Activated CD4-positive, alpha-beta memory T cell treated with anti-CD3 and anti-CD28 coated beads for 36 hours (primary cell): ENCODE measurements around the gene IGFL4. TPM values are rescaled to one million over a fixed set of nuclear protein-coding genes. Genes with fewer than 3 reads are reported as not detected.
A peak's percentile ranks its signal among the peaks of the same experiment; 100 is the strongest.
"Not testable (repeated sequence)": the region's sequence is repeated elsewhere in the genome, so short reads cannot be mapped to it uniquely, and the experiment has no call there.

Experiments
- CTCF ChIA-PET: fragments of 350-600 bp; sonication (Branson Sonifier 250); formaldehyde crosslinking; loops from one replicate; lab custom pipeline; 2021; ENCODE audit warnings: antibody characterized with exemption, inconsistent platforms; lab: Charles Lee
- POLR2A ChIA-PET: fragments of 350-600 bp; sonication (Branson Sonifier 250); formaldehyde crosslinking; loops from one replicate; lab custom pipeline; 2021; ENCODE audit warnings: antibody characterized with exemption; lab: Charles Lee
- DNase-seq: peaks from one replicate; pipeline ENCODE4 v3.0.0-alpha.2; 2020
- H3K27ac Mint-ChIP-seq: one replicate; pipeline ENCODE4 v1.8.0; 2021; ENCODE audit warnings: mixed read lengths
- H3K27me3 Mint-ChIP-seq: one replicate; pipeline ENCODE4 v1.8.0; 2021; ENCODE audit warnings: mixed read lengths
- H3K36me3 Mint-ChIP-seq: one replicate; pipeline ENCODE4 v1.8.0; 2021; ENCODE audit warnings: mixed read lengths
- H3K4me1 Mint-ChIP-seq: one replicate; pipeline ENCODE4 v1.8.0; 2021; ENCODE audit warnings: low read depth, mixed read lengths
- H3K4me3 Mint-ChIP-seq: one replicate; pipeline ENCODE4 v1.8.0; 2021; ENCODE audit warnings: mild to moderate bottlenecking, mixed read lengths
- H3K9me3 Mint-ChIP-seq: one replicate; pipeline ENCODE4 v1.8.0; 2021; ENCODE audit warnings: mixed read lengths
- intact Hi-C: fragments of 100-400 bp; cut with micrococcal nuclease; formaldehyde crosslinking; loops from one replicate; pipeline ENCODE4 v1.15.1; 2023
- total RNA-seq, 2 experiments: library from RNA; stranded (reverse); gene quantifications; one replicate each; pipeline ENCODE4 v1.2.3, GENCODE V29; 2021

The IGFL4 gene
- not detected for total RNA-seq

GRCh38 chr19:46040952-46041500 lies at the start of gene IGFL4:
Gene IGFL4 (minus strand): TSS chr19:46041002. CDS start chr19:46040962, 40 bp downstream.
- POLR2A ChIA-PET, result no interaction called here
- CTCF ChIA-PET, result interaction anchor here (1.0 to 3.0 kb wide), 3 partner anchors 12 to 240 kb away, joined by 3 to 17 read pairs (median 3); no protein-coding TSS in a partner anchor
- no peak for DNase-seq
- Mint-ChIP-seq H3K9me3 (peaks cover 4% of the 10 kb centered on the region), H3K4me3 (no peak within 1 kb of the TSS), H3K36me3 (peaks cover 2% of the 10 kb centered on the region), H3K27ac (no peak within 1 kb of the TSS), H3K27me3 (peaks cover 47% of the 10 kb centered on the region), H3K4me1 (peaks cover 3% of the 10 kb centered on the region)
- intact Hi-C loops, result no loop called here

- peaks cover 33% of the 10 kb centered on the region for H3K27me3 Mint-ChIP-seq
- H3K27ac Mint-ChIP-seq, result no peak overlapping the region
- intact Hi-C loops, result no loop called here
- DNase-seq, result no peak
- ChIA-PET CTCF (interaction anchor here (1.0 kb wide), 1 partner anchor 95 kb away, joined by 3 read pairs; no protein-coding TSS in a partner anchor), POLR2A (no interaction called here)
- H3K4me3 Mint-ChIP-seq, result no peak overlapping the region
- H3K9me3 Mint-ChIP-seq, result peaks cover 31% of the 10 kb centered on the region
- H3K36me3 Mint-ChIP-seq, result peaks cover 12% of the 10 kb centered on the region
- H3K4me1 Mint-ChIP-seq, result no peaks in the 10 kb centered on the region
Observed at GRCh38 chr19:46090444-46090843, 49.6 kb upstream of the IGFL4 start.

GRCh38 chr19:46089432-46089831 lies 48.6 kb upstream of the IGFL4 start:
- Mint-ChIP-seq H3K36me3 (peaks cover 12% of the 10 kb centered on the region), H3K4me1 (no peaks in the 10 kb centered on the region), H3K27me3 (peaks cover 34% of the 10 kb centered on the region), H3K27ac (no peak overlapping the region), H3K4me3 (no peak overlapping the region), H3K9me3 (peaks cover 41% of the 10 kb centered on the region)
- CTCF ChIA-PET, result interaction anchor here (1.0 kb wide), 1 partner anchor 96 kb away, joined by 3 read pairs; no protein-coding TSS in a partner anchor
- intact Hi-C loops, result no loop called here
- DNase-seq, result no peak
- POLR2A ChIA-PET, result no interaction called here

GRCh38 chr19:46088101-46088500 lies 47.3 kb upstream of the IGFL4 start:
- peaks cover 42% of the 10 kb centered on the region for H3K9me3 Mint-ChIP-seq
- no peaks in the 10 kb centered on the region for H3K4me1 Mint-ChIP-seq
- no peak overlapping the region for H3K27ac Mint-ChIP-seq
- ChIA-PET POLR2A (no interaction called here), CTCF (interaction anchor here (0.9 to 1.3 kb wide), 3 partner anchors 8 to 176 kb away, joined by 3 read pairs; no protein-coding TSS in a partner anchor)
- H3K4me3 Mint-ChIP-seq, result no peak overlapping the region
- DNase-seq, result no peak
- H3K36me3 Mint-ChIP-seq, result peaks cover 12% of the 10 kb centered on the region
- H3K27me3 Mint-ChIP-seq, result peaks cover 33% of the 10 kb centered on the region
- intact Hi-C loops, result no loop called here

DNA sequence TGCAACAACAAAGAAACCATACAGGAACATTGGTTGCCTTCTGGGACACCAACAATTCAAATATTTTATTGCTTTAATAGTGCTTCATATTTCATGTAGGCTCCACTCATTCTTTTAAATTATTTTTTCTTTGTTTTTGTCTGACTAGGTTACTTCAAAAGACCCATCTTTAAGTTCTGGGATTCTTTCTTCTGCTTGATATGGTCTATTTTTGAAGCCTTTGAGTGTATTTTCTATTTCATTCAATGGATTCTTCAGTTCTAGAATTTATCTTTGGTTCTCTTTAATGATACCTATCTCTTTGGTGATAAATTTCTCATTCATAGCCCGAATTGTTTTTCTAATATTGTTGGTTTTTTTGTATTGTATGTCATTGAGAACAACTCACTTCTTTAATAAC lies 45.1 kb upstream of the IGFL4 start:
- H3K4me1 Mint-ChIP-seq, result no peaks in the 10 kb centered on the region
- H3K9me3 Mint-ChIP-seq, result peaks cover 42% of the 10 kb centered on the region
- no peak overlapping the region for H3K27ac Mint-ChIP-seq

DNA sequence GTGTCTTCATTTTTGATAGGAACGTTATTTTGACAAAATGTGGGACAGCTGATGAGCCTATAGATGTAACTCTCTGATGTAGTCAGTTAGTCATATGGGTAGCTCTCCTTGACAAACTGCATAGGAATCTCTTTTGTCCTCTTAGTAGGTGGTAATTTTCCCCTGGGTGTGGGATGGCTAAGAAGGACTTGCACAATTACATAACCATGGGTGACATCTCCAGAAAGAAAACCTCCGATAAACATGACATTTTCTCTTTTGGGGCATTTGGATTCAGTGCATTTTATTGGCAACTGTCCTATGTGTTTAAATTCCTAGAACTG lies 41.9 kb upstream of the IGFL4 start:
- POLR2A ChIA-PET, result no interaction called here
- H3K27me3 Mint-ChIP-seq, result peaks cover 58% of the 10 kb centered on the region

More for the DNA sequence above, 45.1 kb upstream of the IGFL4 start:
- intact Hi-C loops, result no loop called here
- ChIA-PET POLR2A (no interaction called here), CTCF (no interaction called here)
- Mint-ChIP-seq H3K36me3 (peaks cover 12% of the 10 kb centered on the region), H3K4me3 (no peak overlapping the region), H3K27me3 (peaks cover 48% of the 10 kb centered on the region)
- DNase-seq, result no peak

GRCh38 chr19:46081928-46082727 lies 41.3 kb upstream of the IGFL4 start:
- intact Hi-C loops, result loop anchor here (1.0 kb wide), 2 partner anchors 107 to 183 kb away; no protein-coding TSS in a partner anchor
- CTCF ChIA-PET, result interaction anchor here (0.6 to 7.7 kb wide), 8 partner anchors 9 to 188 kb away, joined by 3 to 92 read pairs (median 4); no protein-coding TSS in a partner anchor
- H3K4me1 Mint-ChIP-seq, result peaks cover 3% of the 10 kb centered on the region
- no peak overlapping the region for H3K27ac Mint-ChIP-seq
- no peak overlapping the region for H3K4me3 Mint-ChIP-seq
- H3K27me3 Mint-ChIP-seq, result peaks cover 62% of the 10 kb centered on the region
- peaks cover 25% of the 10 kb centered on the region for H3K9me3 Mint-ChIP-seq
- DNase-seq, result no peak
- POLR2A ChIA-PET, result no interaction called here
- H3K36me3 Mint-ChIP-seq, result peaks cover 6% of the 10 kb centered on the region

More for the DNA sequence above, 41.9 kb upstream of the IGFL4 start:
- Mint-ChIP-seq H3K4me1 (no peaks in the 10 kb centered on the region), H3K4me3 (no peak overlapping the region), H3K9me3 (peaks cover 28% of the 10 kb centered on the region), H3K27ac (no peak overlapping the region), H3K36me3 (peaks cover 6% of the 10 kb centered on the region)
- intact Hi-C loops, result loop anchor here (1.0 kb wide), 2 partner anchors 107 to 183 kb away; no protein-coding TSS in a partner anchor
- CTCF ChIA-PET, result interaction anchor here (0.6 to 7.7 kb wide), 8 partner anchors 31 to 187 kb away, joined by 3 to 92 read pairs (median 4); no protein-coding TSS in a partner anchor
- DNase-seq, result no peak

DNA sequence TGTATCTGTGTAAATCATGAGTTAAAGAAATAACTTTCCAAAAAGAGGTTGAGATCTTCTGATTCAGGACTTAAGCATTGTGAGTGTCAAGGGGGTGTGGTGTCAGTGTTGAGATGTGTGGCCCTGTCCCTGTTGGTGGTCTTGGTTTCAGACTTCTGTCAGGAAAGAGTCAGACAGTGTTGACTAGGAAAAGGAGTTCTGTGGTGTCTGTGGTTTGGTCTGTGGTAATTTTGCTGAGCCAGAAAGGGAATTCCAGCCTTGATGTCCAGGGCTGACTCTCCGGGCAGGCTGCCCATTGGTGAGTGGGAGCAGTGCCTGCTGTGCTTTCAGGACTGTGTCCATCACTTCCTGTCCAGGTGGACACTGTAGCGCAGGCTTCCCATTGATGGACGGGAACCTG lies 39.8 kb upstream of the IGFL4 start:
- no peak overlapping the region for H3K27ac Mint-ChIP-seq
- DNase-seq, result no peak
- intact Hi-C loops, result no loop called here
- H3K4me3 Mint-ChIP-seq, result no peak overlapping the region
- CTCF ChIA-PET, result interaction anchor here (1.1 to 7.7 kb wide), 3 partner anchors 7 to 185 kb away, joined by 3 to 92 read pairs (median 81); no protein-coding TSS in a partner anchor
- peaks cover 14% of the 10 kb centered on the region for H3K9me3 Mint-ChIP-seq
- peaks cover 2% of the 10 kb centered on the region for H3K36me3 Mint-ChIP-seq
- POLR2A ChIA-PET, result no interaction called here
- H3K27me3 Mint-ChIP-seq, result peaks cover 71% of the 10 kb centered on the region
- peaks cover 8% of the 10 kb centered on the region for H3K4me1 Mint-ChIP-seq

DNA sequence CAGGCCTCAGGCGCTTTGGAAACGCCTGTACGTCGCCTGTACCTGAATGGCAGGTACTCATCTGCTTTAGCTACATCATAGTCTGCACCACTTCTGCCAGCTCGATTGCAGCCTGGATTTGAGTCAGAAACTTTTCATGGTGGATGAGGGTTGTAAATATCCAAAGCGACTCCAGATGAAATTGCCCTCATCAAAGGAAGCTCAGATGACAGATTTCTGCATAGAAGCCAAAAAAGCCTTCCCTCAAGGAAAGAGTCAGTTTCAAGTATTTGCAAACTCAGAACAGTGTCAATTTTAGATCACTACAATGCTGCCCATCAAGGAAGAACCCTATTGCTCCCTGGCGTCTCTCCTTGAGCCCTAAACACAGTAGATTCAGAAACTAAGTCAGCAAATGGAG lies 38.8 kb upstream of the IGFL4 start:
- Mint-ChIP-seq H3K36me3 (no peaks in the 10 kb centered on the region), H3K9me3 (peaks cover 4% of the 10 kb centered on the region), H3K4me1 (peaks cover 8% of the 10 kb centered on the region), H3K27me3 (peaks cover 70% of the 10 kb centered on the region), H3K27ac (no peak overlapping the region), H3K4me3 (no peak overlapping the region)
- no peak for DNase-seq
- intact Hi-C loops, result loop anchor here (2.0 kb wide), 1 partner anchor 35 kb away; no protein-coding TSS in a partner anchor
- CTCF ChIA-PET, result interaction anchor here (0.9 to 7.7 kb wide), 5 partner anchors 8 to 186 kb away, joined by 3 to 92 read pairs (median 71); no protein-coding TSS in a partner anchor
- POLR2A ChIA-PET, result no interaction called here

DNA sequence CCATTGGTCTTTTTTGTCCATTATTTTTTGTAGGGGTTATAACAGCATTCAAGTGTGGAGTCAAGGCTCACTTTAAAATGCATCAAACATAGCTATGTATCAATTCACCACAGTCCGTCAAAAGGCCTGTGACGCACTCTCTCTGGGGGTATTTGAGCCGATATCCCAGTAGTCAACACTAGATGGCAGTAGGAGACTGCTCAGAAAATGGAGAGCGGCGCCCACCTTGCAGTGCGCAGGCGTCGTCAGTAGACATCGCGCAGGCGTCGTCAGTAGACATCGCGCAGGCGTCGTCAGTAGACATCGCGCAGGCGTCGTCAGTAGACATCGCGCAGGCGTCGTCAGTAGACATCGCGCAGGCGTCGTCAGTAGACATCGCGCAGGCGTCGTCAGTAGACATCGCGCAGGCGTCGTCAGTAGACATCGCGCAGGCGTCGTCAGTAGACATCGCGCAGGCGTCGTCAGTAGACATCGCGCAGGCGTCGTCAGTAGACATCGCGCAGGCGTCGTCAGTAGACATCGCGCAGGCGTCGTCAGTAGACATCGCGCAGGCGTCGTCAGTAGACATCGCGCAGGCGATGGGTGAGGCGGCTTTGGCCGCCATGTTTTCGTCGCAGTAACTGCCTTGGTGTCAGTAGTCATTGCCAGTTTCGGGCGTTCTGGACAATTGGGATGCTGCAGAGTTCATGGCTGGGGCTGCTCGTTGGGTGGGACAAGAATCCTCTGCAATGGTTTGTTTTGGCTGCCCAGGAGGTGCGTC lies 38.0 kb upstream of the IGFL4 start:
- intact Hi-C loops, result loop anchor here (2.0 kb wide), 1 partner anchor 36 kb away; no protein-coding TSS in a partner anchor
- peak; percentile 35 for DNase-seq
- H3K4me1 Mint-ChIP-seq, H3K27ac Mint-ChIP-seq, H3K9me3 Mint-ChIP-seq, H3K4me3 Mint-ChIP-seq, H3K36me3 Mint-ChIP-seq, POLR2A ChIA-PET: not testable (repeated sequence)
- H3K27me3 Mint-ChIP-seq, result peaks cover 72% of the 10 kb centered on the region
- CTCF ChIA-PET, result interaction anchor here (0.6 to 7.7 kb wide), 21 partner anchors 10 to 433 kb away, joined by 3 to 92 read pairs (median 3); partner anchors contain the start of gene IGFL4

DNA sequence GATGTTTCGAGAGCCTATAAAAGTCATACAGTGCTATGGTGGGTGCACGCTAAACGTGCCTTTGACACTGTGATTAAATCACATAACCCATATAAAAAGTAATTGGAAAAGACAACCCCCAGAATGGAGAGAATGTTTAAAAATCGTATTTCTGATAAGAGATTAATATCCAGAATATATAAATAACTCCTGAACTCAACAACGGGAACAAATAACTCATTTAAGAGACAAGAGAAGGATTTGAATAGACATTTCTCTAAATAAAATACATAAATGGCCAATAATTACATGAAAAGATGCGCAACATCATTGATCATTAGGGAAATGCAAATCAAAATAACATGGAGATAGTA lies 37.0 kb upstream of the IGFL4 start:
- Mint-ChIP-seq H3K9me3 (peaks cover 2% of the 10 kb centered on the region), H3K27ac (no peak overlapping the region), H3K36me3 (no peaks in the 10 kb centered on the region), H3K4me3 (no peak overlapping the region), H3K27me3 (peaks cover 77% of the 10 kb centered on the region), H3K4me1 (peaks cover 8% of the 10 kb centered on the region)
- CTCF ChIA-PET, result interaction anchor here (0.6 to 7.7 kb wide), 20 partner anchors 9 to 202 kb away, joined by 3 to 92 read pairs (median 4); partner anchors contain the start of gene IGFL4
- intact Hi-C loops, result loop anchor here (1.0 to 2.0 kb wide), 3 partner anchors 37 to 112 kb away; no protein-coding TSS in a partner anchor
- POLR2A ChIA-PET, result no interaction called here
- DNase-seq, result no peak
